Coronary artery (tissue), 2 donors: ENCODE measurements around the gene CLEC10A.
"Not testable (repeated sequence)": the region's sequence is repeated elsewhere in the genome, so short reads cannot be mapped to it uniquely, and the experiment has no call there.

Experiments
- DNase-seq: peaks from one replicate; pipeline ENCODE4 v3.0.0-alpha.2; 2017; ENCODE audit warnings: low spot score
- H3K27ac ChIP-seq, 2 donors: fragments of 200-600 bp; sonication (generic); one replicate each; pipeline ENCODE4 v1.5.1; 2016 to 2019
- H3K4me3 ChIP-seq: fragments of 200-600 bp; sonication (generic); 2 replicates; pipeline ENCODE4 v1.5.1; 2016; ENCODE audit warnings: mild to moderate bottlenecking, moderate library complexity
- CTCF ChIP-seq: fragments of 200-600 bp; sonication (generic); IDR thresholded peaks from one replicate; pipeline ENCODE4 v1.5.1; 2019; ENCODE audit warnings: antibody characterized with exemption

Gene CLEC10A

GRCh38 chr17:7107012-7107754 lies 27.1 kb upstream of the CLEC10A start:
- no peak for DNase-seq
- no peak overlapping the region for H3K27ac ChIP-seq
- no peak overlapping the region for H3K4me3 ChIP-seq
- TF ChIP-seq CTCF, result no peak

- DNase-seq, result no peak
- no peak for TF ChIP-seq CTCF
- Histone ChIP-seq H3K27ac (no peak overlapping the region), H3K4me3 (no peak overlapping the region)
These were observed 22.4 kb upstream of the CLEC10A start for GRCh38 chr17:7102421-7102820.

GRCh38 chr17:7101531-7101930 lies 21.5 kb upstream of the CLEC10A start:
- no peak for TF ChIP-seq CTCF

GRCh38 chr17:7100641-7101379 lies 20.8 kb upstream of the CLEC10A start:
- H3K27ac ChIP-seq, DNase-seq, H3K4me3 ChIP-seq: not testable (repeated sequence)

More at GRCh38 chr17:7101531-7101930, 21.5 kb upstream of the CLEC10A start:
- no peak for DNase-seq
- Histone ChIP-seq H3K27ac (no peak overlapping the region), H3K4me3 (no peak overlapping the region)

- DNase-seq, result no peak
- TF ChIP-seq CTCF, result no peak
- no peak overlapping the region for H3K27ac ChIP-seq
- no peak overlapping the region for H3K4me3 ChIP-seq
These were observed 18.9 kb upstream of the CLEC10A start for GRCh38 chr17:7098802-7099459.

- Histone ChIP-seq H3K4me3 (no peak overlapping the region), H3K27ac (no peak overlapping the region)
- DNase-seq, result no peak
- no peak for TF ChIP-seq CTCF
These were observed 17.9 kb upstream of the CLEC10A start for GRCh38 chr17:7097940-7098339.

GRCh38 chr17:7095625-7096024 lies 15.6 kb upstream of the CLEC10A start:
- DNase-seq, result no peak

More at GRCh38 chr17:7095625-7096024, 15.6 kb upstream of the CLEC10A start:
- no peak overlapping the region for H3K4me3 ChIP-seq
- peak overlapping the region in 1 of 2 donors; percentile 71 for H3K27ac ChIP-seq
- no peak for TF ChIP-seq CTCF
